Fibroblast of lung (primary cell): ENCODE measurements around the gene GIMAP1. TPM values are rescaled to one million over a fixed set of nuclear protein-coding genes. Genes with fewer than 3 reads are reported as not detected.

ENCODE experiments used
- DNase-seq, 2 donors: peaks; one replicate each; pipeline versions ENCODE4 v3.0.0 to v3.0.0-alpha.2; 2010; ENCODE audit warnings: low read depth in 2 of 2
- H2AFZ ChIP-seq: 2 replicates; pipeline ENCODE4 v1.5.1; 2012; ENCODE audit warnings: low read length, control low read depth, inconsistent platforms
- H3K27ac ChIP-seq: 2 replicates; pipeline ENCODE4 v1.5.1; 2011; ENCODE audit warnings: low read length, control low read depth; ENCODE audit not compliant: insufficient read depth
- H3K27me3 ChIP-seq: 2 replicates; pipeline ENCODE4 v1.5.1; 2011; ENCODE audit warnings: mild to moderate bottlenecking, low read length; ENCODE audit not compliant: control insufficient read depth, insufficient read depth
- H3K36me3 ChIP-seq: 2 replicates; pipeline ENCODE4 v1.5.1; 2011; ENCODE audit warnings: low read length; ENCODE audit not compliant: control insufficient read depth, insufficient read depth
- H3K4me1 ChIP-seq: 2 replicates; pipeline ENCODE4 v1.5.1; 2011; ENCODE audit warnings: low read length; ENCODE audit not compliant: control insufficient read depth, insufficient read depth; ENCODE audit errors: extremely low read depth
- H3K4me2 ChIP-seq: 2 replicates; pipeline ENCODE4 v1.5.1; 2011; ENCODE audit warnings: low read length, control low read depth; ENCODE audit not compliant: insufficient read depth; ENCODE audit errors: extremely low read depth
- H3K4me3 ChIP-seq, 4 experiments: fragments of 200-600 bp in 1 of 4; sonication (generic) in 1 of 4; replicated peaks in 1 of 4; 2 replicates each; pipeline ENCODE4 v1.5.1; 2011 to 2016; ENCODE audit warnings: low read length in 4 of 4, low read depth in 3 of 4, mild to moderate bottlenecking in 3 of 4, control low read depth in 2 of 4, inconsistent platforms in 1 of 4, mixed read lengths in 1 of 4; ENCODE audit not compliant: insufficient read depth in 1 of 4; ENCODE audit errors: control extremely low read depth in 1 of 4
- H3K79me2 ChIP-seq: 2 replicates; pipeline ENCODE4 v1.5.1; 2012; ENCODE audit warnings: mild to moderate bottlenecking, low read length, inconsistent platforms; ENCODE audit not compliant: control insufficient read depth, insufficient read depth
- H3K9ac ChIP-seq: 2 replicates; pipeline ENCODE4 v1.5.1; 2011; ENCODE audit warnings: mild to moderate bottlenecking, low read length, control low read depth; ENCODE audit not compliant: insufficient read depth
- H3K9me3 ChIP-seq: 2 replicates; pipeline ENCODE4 v1.5.1; 2012; ENCODE audit warnings: low read depth, low read length; ENCODE audit not compliant: control insufficient read depth, insufficient read depth
- H4K20me1 ChIP-seq: 2 replicates; pipeline ENCODE4 v1.5.1; 2011; ENCODE audit warnings: low read length; ENCODE audit not compliant: control insufficient read depth, insufficient read depth; ENCODE audit errors: extremely low read depth
- CTCF ChIP-seq, 2 donors: IDR thresholded peaks in 1 of 2; conservative IDR thresholded peaks in 1 of 2; 1 replicate in 1 of 2; 2 replicates in 1 of 2; pipeline ENCODE4 v1.5.1; 2011 to 2012; ENCODE audit warnings: low read length in 2 of 2, control low read depth in 1 of 2, inconsistent platforms in 1 of 2, low read depth in 1 of 2, mild to moderate bottlenecking in 1 of 2
- EZH2 ChIP-seq: IDR thresholded peaks from 2 replicates; pipeline ENCODE4 v1.5.1; 2012; ENCODE audit warnings: low read length, control low read depth, mild to moderate bottlenecking; ENCODE audit errors: missing control alignments
- polyA plus RNA-seq, 2 donors: library from polyadenylated mRNA; depleted of rRNA in 1 of 2; stranded (reverse) in 1 of 2; unstranded in 1 of 2; fragments of >200 nt; gene quantifications; 2 replicates each; pipeline ENCODE4 v1.2.1, GENCODE V29; 2011 to 2012; ENCODE audit warnings: missing spikeins in 1 of 2
- total RNA-seq: library from RNA; depleted of rRNA; stranded (reverse); fragments of >200 nt; gene quantifications from 2 replicates; pipeline ENCODE4 v1.2.1, GENCODE V29; 2014

Gene GIMAP1
- total and polyA plus RNA-seq, 2 donors (not counting 1 experiment from before 2014, with no cell fraction given), result under 0.01 to 0.01 TPM

- Histone ChIP-seq H3K9me3 (no peaks in the 10 kb centered on the region), H3K36me3 (no peaks in the 10 kb centered on the region), H3K27ac (no peak overlapping the region), H3K4me2 (no peak overlapping the region), H3K9ac (no peak overlapping the region), H3K4me3 (no peak overlapping the region), H2AFZ (no peak overlapping the region), H4K20me1 (no peaks in the 10 kb centered on the region), H3K27me3 (no peaks in the 10 kb centered on the region), H3K4me1 (no peaks in the 10 kb centered on the region), H3K79me2 (no peaks in the 10 kb centered on the region)
- TF ChIP-seq EZH2, result no peak
- no peak for TF ChIP-seq CTCF (conservative IDR thresholded peaks at IDR 0.05 in 1 of 2, IDR thresholded peaks at IDR 0.05 in 1 of 2; ENCODE audit: low read depth in 1 of 2, low read length in 2 of 2)
- no peak for DNase-seq
Observed at GRCh38 chr7:150715738-150716137, 675 bp upstream of the GIMAP1 start.

- Histone ChIP-seq H3K79me2 (no peaks in the 10 kb centered on the region), H3K4me3 (no peak overlapping the region), H3K4me2 (no peak overlapping the region), H3K9me3 (no peaks in the 10 kb centered on the region), H4K20me1 (no peaks in the 10 kb centered on the region), H3K36me3 (no peaks in the 10 kb centered on the region), H3K27ac (no peak overlapping the region), H2AFZ (no peak overlapping the region), H3K27me3 (no peaks in the 10 kb centered on the region), H3K9ac (no peak overlapping the region), H3K4me1 (no peaks in the 10 kb centered on the region)
- DNase-seq, result no peak
- no peak for TF ChIP-seq CTCF (conservative IDR thresholded peaks at IDR 0.05 in 1 of 2, IDR thresholded peaks at IDR 0.05 in 1 of 2; ENCODE audit: low read depth in 1 of 2, low read length in 2 of 2)
Observed at GRCh38 chr7:150716939-150717338, 526 bp downstream of the GIMAP1 start.

GRCh38 chr7:150717814-150718420 lies 1.5 kb downstream of the GIMAP1 start:
- H3K4me3 ChIP-seq, result no peak overlapping the region
- no peaks in the 10 kb centered on the region for H4K20me1 ChIP-seq
- H2AFZ ChIP-seq, result no peak overlapping the region
- H3K27ac ChIP-seq, result no peak overlapping the region
- no peaks in the 10 kb centered on the region for H3K4me1 ChIP-seq
- no peaks in the 10 kb centered on the region for H3K9me3 ChIP-seq
- no peaks in the 10 kb centered on the region for H3K36me3 ChIP-seq
- no peaks in the 10 kb centered on the region for H3K79me2 ChIP-seq
- H3K27me3 ChIP-seq, result no peaks in the 10 kb centered on the region
- H3K4me2 ChIP-seq, result no peak overlapping the region
- no peak for TF ChIP-seq EZH2
- TF ChIP-seq CTCF (conservative IDR thresholded peaks at IDR 0.05 in 1 of 2, IDR thresholded peaks at IDR 0.05 in 1 of 2; ENCODE audit: low read depth in 1 of 2, low read length in 2 of 2), result no peak
- no peak overlapping the region for H3K9ac ChIP-seq
- no peak for DNase-seq
